ENCODE results near the gene PALM. TPM values are rescaled to one million over a fixed set of nuclear protein-coding genes. Genes with fewer than 3 reads are reported as not detected.

The PALM gene
- total RNA-seq, 2 experiments from 2014 or later, result 0.18 TPM; not detected in 1

DNA sequence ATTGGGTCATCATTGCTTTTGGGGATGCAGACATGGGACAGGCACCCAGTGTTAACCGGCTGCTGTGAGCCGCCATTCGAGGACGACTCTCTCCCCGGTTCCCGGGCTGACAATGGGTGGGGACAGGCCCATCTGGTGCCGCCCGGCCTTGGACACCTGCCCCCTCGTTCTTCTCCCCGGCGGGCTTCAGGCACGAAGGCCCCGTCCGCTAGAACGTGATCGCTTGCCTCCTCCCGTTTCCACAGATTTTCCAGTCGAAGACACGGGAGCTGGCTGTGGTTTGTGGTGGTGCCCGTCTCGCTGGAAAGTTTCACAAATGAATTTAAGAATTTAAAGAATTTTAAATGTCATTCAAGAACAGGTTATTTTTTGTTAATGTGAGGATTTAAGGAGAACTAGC is 2.0 kb downstream of the PALM start:
- Mint-ChIP-seq H3K27me3 (peaks cover 14% of the 10 kb centered on the region), H3K36me3 (ENCODE audit: low read depth) (no peaks in the 10 kb centered on the region), H3K4me3 (no peak overlapping the region), H3K4me1 (no peaks in the 10 kb centered on the region), H3K9me3 (ENCODE audit: low read depth) (peaks cover 5% of the 10 kb centered on the region), H3K27ac (no peak overlapping the region)
- ChIA-PET POLR2A (no interaction called here), CTCF (no interaction called here)
- intact Hi-C loops (cut with DNase I, micrococcal nuclease), result no loop called here
- ATAC-seq, result no peak
- no peak for DNase-seq

GRCh38 chr19:711254-711653 is 2.5 kb downstream of the PALM start:
- peaks cover 14% of the 10 kb centered on the region for H3K27me3 Mint-ChIP-seq

GRCh38 chr19:715347-715746 is 6.6 kb downstream of the PALM start:
- DNase-seq (no peak), ATAC-seq (no peak)
- POLR2A ChIA-PET, result no interaction called here
- CTCF ChIA-PET, result no interaction called here
- intact Hi-C loops (cut with DNase I, micrococcal nuclease), result no loop called here
- Mint-ChIP-seq H3K27me3 (peaks cover 14% of the 10 kb centered on the region), H3K27ac (no peak overlapping the region), H3K4me3 (no peak overlapping the region), H3K4me1 (no peaks in the 10 kb centered on the region), H3K36me3 (ENCODE audit: low read depth) (no peaks in the 10 kb centered on the region), H3K9me3 (ENCODE audit: low read depth) (peaks cover 6% of the 10 kb centered on the region)

More at GRCh38 chr19:711254-711653, 2.5 kb downstream of the PALM start:
- H3K27ac Mint-ChIP-seq, result no peak overlapping the region
- ChIA-PET POLR2A (no interaction called here), CTCF (no interaction called here)
- H3K36me3 Mint-ChIP-seq (ENCODE audit: low read depth), result no peaks in the 10 kb centered on the region
- H3K9me3 Mint-ChIP-seq (ENCODE audit: low read depth), result peaks cover 6% of the 10 kb centered on the region
- no peaks in the 10 kb centered on the region for H3K4me1 Mint-ChIP-seq
- intact Hi-C loops (cut with DNase I, micrococcal nuclease), result no loop called here
- DNase-seq (no peak), ATAC-seq (no peak)
- H3K4me3 Mint-ChIP-seq, result no peak overlapping the region

GRCh38 chr19:718251-718951 is 9.7 kb downstream of the PALM start:
- H3K27me3 Mint-ChIP-seq, result peaks cover 15% of the 10 kb centered on the region
- H3K36me3 Mint-ChIP-seq (ENCODE audit: low read depth), result no peaks in the 10 kb centered on the region
- ChIA-PET POLR2A (no interaction called here), CTCF (no interaction called here)
- intact Hi-C loops (cut with DNase I, micrococcal nuclease), result no loop called here
- DNase-seq (no peak), ATAC-seq (no peak)
- peaks cover 6% of the 10 kb centered on the region for H3K9me3 Mint-ChIP-seq (ENCODE audit: low read depth)
- H3K27ac Mint-ChIP-seq, result no peak overlapping the region
- H3K4me3 Mint-ChIP-seq, result no peak overlapping the region
- no peaks in the 10 kb centered on the region for H3K4me1 Mint-ChIP-seq

GRCh38 chr19:718991-719512 is 10.3 kb downstream of the PALM start:
- no peaks in the 10 kb centered on the region for H3K36me3 Mint-ChIP-seq (ENCODE audit: low read depth)

GRCh38 chr19:719636-720344 is 11.1 kb downstream of the PALM start:
- intact Hi-C loops (cut with DNase I, micrococcal nuclease), result no loop called here
- Mint-ChIP-seq H3K9me3 (ENCODE audit: low read depth) (peaks cover 6% of the 10 kb centered on the region), H3K27me3 (peaks cover 15% of the 10 kb centered on the region), H3K4me1 (no peaks in the 10 kb centered on the region), H3K27ac (no peak overlapping the region), H3K4me3 (no peak overlapping the region), H3K36me3 (ENCODE audit: low read depth) (no peaks in the 10 kb centered on the region)
- CTCF ChIA-PET, result interaction anchor here (0.5 kb wide), 1 partner anchor 21 kb away, joined by 3 read pairs; no protein-coding TSS in a partner anchor
- no peak for ATAC-seq
- POLR2A ChIA-PET, result no interaction called here
- DNase-seq, result no peak

More at GRCh38 chr19:718991-719512, 10.3 kb downstream of the PALM start:
- H3K27ac Mint-ChIP-seq, result no peak overlapping the region
- DNase-seq (no peak), ATAC-seq (no peak)
- H3K4me1 Mint-ChIP-seq, result no peaks in the 10 kb centered on the region
- H3K4me3 Mint-ChIP-seq, result no peak overlapping the region
- intact Hi-C loops (cut with DNase I, micrococcal nuclease), result no loop called here
- ChIA-PET CTCF (interaction anchor here (0.5 kb wide), 1 partner anchor 22 kb away, joined by 3 read pairs; no protein-coding TSS in a partner anchor), POLR2A (no interaction called here)
- peaks cover 6% of the 10 kb centered on the region for H3K9me3 Mint-ChIP-seq (ENCODE audit: low read depth)
- H3K27me3 Mint-ChIP-seq, result peaks cover 15% of the 10 kb centered on the region

GRCh38 chr19:720345-721160 is 11.8 kb downstream of the PALM start:
- ATAC-seq (no peak), DNase-seq (no peak)
- ChIA-PET CTCF (no interaction called here), POLR2A (no interaction called here)
- Mint-ChIP-seq H3K27me3 (peaks cover 12% of the 10 kb centered on the region), H3K4me3 (no peak overlapping the region), H3K27ac (no peak overlapping the region), H3K36me3 (ENCODE audit: low read depth) (no peaks in the 10 kb centered on the region), H3K9me3 (ENCODE audit: low read depth) (peaks cover 4% of the 10 kb centered on the region), H3K4me1 (no peaks in the 10 kb centered on the region)
- intact Hi-C loops (cut with DNase I, micrococcal nuclease), result no loop called here

- ATAC-seq, result no peak
- Mint-ChIP-seq H3K9me3 (ENCODE audit: low read depth) (no peaks in the 10 kb centered on the region), H3K27me3 (peaks cover 12% of the 10 kb centered on the region), H3K36me3 (ENCODE audit: low read depth) (no peaks in the 10 kb centered on the region), H3K4me1 (no peaks in the 10 kb centered on the region), H3K27ac (no peak overlapping the region), H3K4me3 (no peak overlapping the region)
- intact Hi-C loops (cut with DNase I, micrococcal nuclease), result no loop called here
- CTCF ChIA-PET, result no interaction called here
- no peak for DNase-seq
- POLR2A ChIA-PET, result no interaction called here
Observed at GRCh38 chr19:722553-723101, 13.9 kb downstream of the PALM start.

DNA sequence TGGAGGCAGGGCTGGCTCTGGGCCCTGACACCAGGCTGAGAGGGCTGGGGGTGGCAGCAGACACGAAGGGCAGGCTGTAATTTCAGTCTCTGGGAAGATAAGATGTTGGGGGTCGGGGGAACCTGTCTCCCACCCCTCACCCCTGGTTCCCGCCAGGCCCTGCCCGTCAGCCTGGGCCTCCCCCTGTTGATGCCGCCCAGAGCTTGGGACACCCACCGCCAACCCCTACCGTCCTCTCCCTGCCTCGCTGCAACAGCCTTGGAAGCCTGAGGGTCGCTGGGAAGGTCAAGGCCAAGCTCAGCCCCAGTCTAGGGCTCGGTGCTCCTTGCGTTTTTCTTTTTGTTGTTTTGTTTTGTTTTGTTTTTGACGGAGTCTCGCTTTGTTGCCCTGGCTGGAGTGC is 14.5 kb downstream of the PALM start:
- H3K36me3 Mint-ChIP-seq (ENCODE audit: low read depth), result no peaks in the 10 kb centered on the region
- no peak overlapping the region for H3K27ac Mint-ChIP-seq
- DNase-seq (no peak), ATAC-seq (no peak)
- intact Hi-C loops (cut with DNase I, micrococcal nuclease), result no loop called here
- ChIA-PET POLR2A (no interaction called here), CTCF (no interaction called here)
- no peak overlapping the region for H3K4me3 Mint-ChIP-seq
- no peaks in the 10 kb centered on the region for H3K4me1 Mint-ChIP-seq
- H3K27me3 Mint-ChIP-seq, result peaks cover 9% of the 10 kb centered on the region
- no peaks in the 10 kb centered on the region for H3K9me3 Mint-ChIP-seq (ENCODE audit: low read depth)

- ChIA-PET POLR2A (no interaction called here), CTCF (no interaction called here)
- Mint-ChIP-seq H3K36me3 (ENCODE audit: low read depth) (no peaks in the 10 kb centered on the region), H3K9me3 (ENCODE audit: low read depth) (no peaks in the 10 kb centered on the region), H3K4me1 (no peaks in the 10 kb centered on the region), H3K27ac (no peak overlapping the region), H3K4me3 (no peak overlapping the region), H3K27me3 (peaks cover 6% of the 10 kb centered on the region)
- DNase-seq, result no peak
- intact Hi-C loops (cut with DNase I, micrococcal nuclease), result no loop called here
- no peak for ATAC-seq
Observed at GRCh38 chr19:723714-724113, 15.0 kb downstream of the PALM start.

- POLR2A ChIA-PET, result no interaction called here
- Mint-ChIP-seq H3K27ac (no peak overlapping the region), H3K4me1 (no peaks in the 10 kb centered on the region), H3K27me3 (peaks cover 6% of the 10 kb centered on the region), H3K4me3 (no peak overlapping the region), H3K9me3 (ENCODE audit: low read depth) (no peaks in the 10 kb centered on the region), H3K36me3 (ENCODE audit: low read depth) (no peaks in the 10 kb centered on the region)
- ATAC-seq (no peak), DNase-seq (no peak)
- CTCF ChIA-PET, result interaction anchor here (0.7 kb wide), 1 partner anchor 56 kb away, joined by 3 read pairs; no protein-coding TSS in a partner anchor
- intact Hi-C loops (cut with DNase I, micrococcal nuclease), result no loop called here
Observed at GRCh38 chr19:725461-726089, 16.8 kb downstream of the PALM start.

All from activated CD4-positive, alpha-beta T cell treated with anti-CD3 and anti-CD28 coated beads for 36 hours (primary cell).